GM12878 (cell line): ENCODE measurements around the gene BCAS4. TPM values are rescaled to one million over a fixed set of nuclear protein-coding genes. Genes with fewer than 3 reads are reported as not detected.

ENCODE experiments used
- ATAC-seq: fragments of 200-7000 bp; cut with Tn5 transposase; 3 replicates; pipeline ENCODE4 v1.9.1; 2020; ENCODE audit warnings: mild to moderate bottlenecking, moderate library complexity
- BruUV-seq: library from RNA; stranded (reverse); fragments of 400-500 nt; replicated peaks from 2 replicates; lab custom pipeline; 2021; lab: Mats Ljungman, UMichigan
- CTCF ChIA-PET: fragments of 300-600 bp; sonication (Branson Sonifier 250); formaldehyde crosslinking; extraction: SDS; loops from one replicate; lab custom pipeline; 2021; ENCODE audit warnings: inconsistent platforms; lab: Yijun Ruan, JAX
- POLR2A ChIA-PET: fragments of 350-600 bp; formaldehyde crosslinking; extraction: SDS; loops from one replicate; lab custom pipeline; 2021; ENCODE audit warnings: inconsistent platforms; lab: Charles Lee
- RAD21 ChIA-PET: fragments of 300-600 bp; sonication (Branson Sonifier 250); formaldehyde crosslinking; loops from one replicate; lab custom pipeline; 2023; ENCODE audit warnings: antibody characterized with exemption; ENCODE audit not compliant: unreplicated experiment; lab: Charles Lee
- SMC1A ChIA-PET: fragments of 300-600 bp; sonication (Branson Sonifier 250); formaldehyde crosslinking; loops from one replicate; lab custom pipeline; 2023; ENCODE audit not compliant: unreplicated experiment, uncharacterized antibody; lab: Charles Lee
- DNase-seq: peaks from one replicate; pipeline ENCODE4 v3.0.0-alpha.2; 2011; ENCODE audit warnings: low read depth, low spot score
- FAIRE-seq: peaks from 3 replicates; lab custom pipeline; 2011; peaks lifted over from hg19 to GRCh38; lab: Jason Lieb, UNC
- H2AFZ ChIP-seq: 2 replicates; pipeline ENCODE4 v1.6.0; 2011; ENCODE audit warnings: low read depth, low read length, control low read depth; ENCODE audit not compliant: control insufficient read depth
- H3K27ac ChIP-seq: 2 replicates; pipeline ENCODE4 v1.5.1; 2011; ENCODE audit warnings: control low read depth; ENCODE audit not compliant: control insufficient read depth, insufficient read depth
- H3K27me3 ChIP-seq, 2 experiments: replicated peaks in 1 of 2; 2 replicates each; pipeline versions ENCODE4 v1.6.0 to v1.6.1; 2011; ENCODE audit warnings: low read length in 1 of 2; ENCODE audit not compliant: control insufficient read depth in 2 of 2, insufficient read depth in 2 of 2
- H3K36me3 ChIP-seq, 2 experiments: 2 replicates each; pipeline ENCODE4 v1.5.1; 2011; ENCODE audit warnings: low read length in 1 of 2; ENCODE audit not compliant: control insufficient read depth in 2 of 2, insufficient read depth in 2 of 2
- H3K4me1 ChIP-seq: 2 replicates; pipeline ENCODE4 v1.6.1; 2011; ENCODE audit warnings: mild to moderate bottlenecking, low read length, moderate library complexity, mixed read lengths; ENCODE audit not compliant: control insufficient read depth, insufficient read depth
- H3K4me2 ChIP-seq: 2 replicates; pipeline ENCODE4 v1.6.0; 2011; ENCODE audit warnings: control low read depth; ENCODE audit not compliant: control insufficient read depth, insufficient read depth
- H3K4me3 ChIP-seq: fragments of 200-600 bp; sonication (generic); 2 replicates; pipeline ENCODE4 v1.5.1; 2016
- H3K79me2 ChIP-seq: 2 replicates; pipeline ENCODE4 v1.6.0; 2011; ENCODE audit warnings: low read length; ENCODE audit not compliant: control insufficient read depth, insufficient read depth
- H3K9ac ChIP-seq: 2 replicates; pipeline ENCODE4 v1.8.0; 2011; ENCODE audit warnings: low read length, control low read depth, mixed read lengths; ENCODE audit not compliant: control insufficient read depth, insufficient read depth
- H3K9me3 ChIP-seq: replicated peaks from 3 replicates; pipeline ENCODE4 v1.5.1; 2011; ENCODE audit warnings: mild to moderate bottlenecking, low read length; ENCODE audit not compliant: control insufficient read depth, insufficient read depth
- H4K20me1 ChIP-seq: 2 replicates; pipeline ENCODE4 v1.6.0; 2011; ENCODE audit not compliant: control insufficient read depth, insufficient read depth
- HCFC1 ChIP-seq: fragments of 150-350 bp; IDR thresholded peaks from 2 replicates; pipeline ENCODE4 v1.6.1; 2014; ENCODE audit warnings: low read length
- HDAC6 ChIP-seq: fragments of 200-600 bp; sonication (generic); IDR thresholded peaks from one replicate; pipeline ENCODE4 v1.8.0; 2017; ENCODE audit warnings: antibody characterized with exemption; ENCODE audit not compliant: unreplicated experiment
- SIN3A ChIP-seq: IDR thresholded peaks from 2 replicates; pipeline ENCODE4 v1.6.1; 2012; ENCODE audit warnings: low read depth, low read length, improper control_type of control experiment
- TBL1XR1 ChIP-seq: IDR thresholded peaks from 2 replicates; pipeline ENCODE4 v1.6.1; 2012; ENCODE audit warnings: low read depth, low read length, improper control_type of control experiment
- USF1 ChIP-seq: IDR thresholded peaks from 2 replicates; pipeline ENCODE4 v1.6.1; 2011; ENCODE audit warnings: borderline replicate concordance, low read depth, mild to moderate bottlenecking, moderate library complexity, mixed read lengths, low read length; ENCODE audit not compliant: insufficient read depth; ENCODE audit errors: extremely low read length
- WGBS: methylation state at CpG from one replicate; pipeline ENCODE4 v1.1.6; 2016; ENCODE audit warnings: low lambda C conversion rate; ENCODE audit not compliant: insufficient replicate concordance, insufficient coverage; ENCODE audit errors: missing lambda C conversion rate; 5-methylcytosine and 5-hydroxymethylcytosine counted together
- in situ Hi-C: fragments of 300-500 bp; cut with MboI; formaldehyde crosslinking; loops from 9 replicates; pipeline ENCODE4 v1.14.3; 2018; ENCODE audit warnings: mixed read lengths
- intact Hi-C: fragments of 100-400 bp; cut with micrococcal nuclease; formaldehyde crosslinking; loops from one replicate; pipeline ENCODE4 v1.14.2; 2022; ENCODE audit not compliant: unreplicated experiment
- polyA plus RNA-seq, 11 experiments: library from polyadenylated mRNA; depleted of rRNA in 4 of 11; unstranded in 6 of 11; stranded (reverse) in 5 of 11; fragments of >200 nt; fragmentation: Nextera tagmentation in 4 of 11; fragmentation: Illumina TruSeq in 1 of 11; extraction: Ambion mirVana in 4 of 11; extraction: Trizol in 1 of 11; gene quantifications; 1 replicate in 1 of 11; 2 replicates in 10 of 11; pipeline versions ENCODE4 v1.2.1 to v1.2.3, GENCODE V29; 2011 to 2016; ENCODE audit warnings: inconsistent platforms in 2 of 11, missing spikeins in 2 of 11, low read depth in 1 of 11
- total RNA-seq, 4 experiments: library from RNA; depleted of rRNA in 3 of 4; stranded (reverse); fragments of >200 nt in 3 of 4; fragmentation: Illumina TruSeq in 1 of 4; extraction: Trizol in 1 of 4; gene quantifications; 2 replicates each; pipeline versions ENCODE4 v1.2.1 to v1.2.3, GENCODE V29; 2013 to 2021
- TF ChIP-seq, protein P1 (sequence below): fragments of 450-650 bp; formaldehyde crosslinking; IDR thresholded peaks from 2 replicates; pipeline ENCODE4 v1.5.0; 2022; ENCODE audit warnings: mild to moderate bottlenecking, missing genetic modification characterization

Gene BCAS4
- total and polyA plus RNA-seq, 10 of the 15 experiments (the other 5 are each of a cell fraction or from before 2014, with no cell fraction given): 14.8 to 214 (median 65.3) TPM

GRCh38 chr20:50820515-50821256, 25.8 kb downstream of the BCAS4 start:
- Histone ChIP-seq H3K9ac (peak overlapping the region; percentile 72), H3K27me3 (no peaks in the 10 kb centered on the region), H3K79me2 (peaks cover 52% of the 10 kb centered on the region), H4K20me1 (no peaks in the 10 kb centered on the region), H3K27ac (peak overlapping the region; percentile 92), H3K4me1 (peaks cover 67% of the 10 kb centered on the region), H3K36me3 (peaks cover 8 to 20% of the 10 kb centered on the region in 2 experiments), H3K4me2 (peak overlapping the region; percentile 71), H2AFZ (no peak overlapping the region), H3K4me3 (peak overlapping the region; percentile 41; the same call in 1 of the 2 replicates), H3K9me3 (no peaks in the 10 kb centered on the region)
- no peak for DNase-seq
- FAIRE-seq: no peak
- ChIA-PET RAD21 (interaction anchor here (1.2 to 3.9 kb wide), 9 partner anchors 17 to 110 kb away, joined by 3 to 33 read pairs (median 7); partner anchors contain the start of genes ADNP and BCAS4), SMC1A (interaction anchor here (1.0 to 2.8 kb wide), 7 partner anchors 11 to 110 kb away, joined by 3 to 16 read pairs (median 8); partner anchors contain the start of genes ADNP and BCAS4), CTCF (interaction anchor here (1.2 to 4.7 kb wide), 9 partner anchors 21 to 489 kb away, joined by 3 to 47 read pairs (median 6); partner anchors contain the start of genes ADNP and BCAS4), POLR2A (interaction anchor here (0.6 to 1.8 kb wide), 5 partner anchors 11 to 108 kb away, joined by 3 to 6 read pairs (median 4); no protein-coding TSS in a partner anchor)
- ATAC-seq: no peak
- BruUV-seq: TSS peak; percentile 33
- intact Hi-C loops (no loop called here), in situ Hi-C loops (loop anchor here (25.0 kb wide), 1 partner anchor 1367 kb away; the partner anchor contains the start of gene ZFP64)
- no peak for TF ChIP-seq HDAC6
- TF ChIP-seq HCFC1: no peak
- TF ChIP-seq SIN3A: no peak
- no peak for TF ChIP-seq TBL1XR1
- TF ChIP-seq, protein P1, sequence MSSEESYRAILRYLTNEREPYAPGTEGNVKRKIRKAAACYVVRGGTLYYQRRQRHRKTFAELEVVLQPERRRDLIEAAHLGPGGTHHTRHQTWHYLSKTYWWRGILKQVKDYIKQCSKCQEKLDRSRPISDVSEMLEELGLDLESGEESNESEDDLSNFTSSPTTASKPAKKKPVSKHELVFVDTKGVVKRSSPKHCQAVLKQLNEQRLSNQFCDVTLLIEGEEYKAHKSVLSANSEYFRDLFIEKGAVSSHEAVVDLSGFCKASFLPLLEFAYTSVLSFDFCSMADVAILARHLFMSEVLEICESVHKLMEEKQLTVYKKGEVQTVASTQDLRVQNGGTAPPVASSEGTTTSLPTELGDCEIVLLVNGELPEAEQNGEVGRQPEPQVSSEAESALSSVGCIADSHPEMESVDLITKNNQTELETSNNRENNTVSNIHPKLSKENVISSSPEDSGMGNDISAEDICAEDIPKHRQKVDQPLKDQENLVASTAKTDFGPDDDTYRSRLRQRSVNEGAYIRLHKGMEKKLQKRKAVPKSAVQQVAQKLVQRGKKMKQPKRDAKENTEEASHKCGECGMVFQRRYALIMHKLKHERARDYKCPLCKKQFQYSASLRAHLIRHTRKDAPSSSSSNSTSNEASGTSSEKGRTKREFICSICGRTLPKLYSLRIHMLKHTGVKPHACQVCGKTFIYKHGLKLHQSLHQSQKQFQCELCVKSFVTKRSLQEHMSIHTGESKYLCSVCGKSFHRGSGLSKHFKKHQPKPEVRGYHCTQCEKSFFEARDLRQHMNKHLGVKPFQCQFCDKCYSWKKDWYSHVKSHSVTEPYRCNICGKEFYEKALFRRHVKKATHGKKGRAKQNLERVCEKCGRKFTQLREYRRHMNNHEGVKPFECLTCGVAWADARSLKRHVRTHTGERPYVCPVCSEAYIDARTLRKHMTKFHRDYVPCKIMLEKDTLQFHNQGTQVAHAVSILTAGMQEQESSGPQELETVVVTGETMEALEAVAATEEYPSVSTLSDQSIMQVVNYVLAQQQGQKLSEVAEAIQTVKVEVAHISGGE (CRISPR knock-in tag): no peak
- peak; percentile 66 for TF ChIP-seq USF1
- 64% methylated on average over 16 of the region's 16 CpGs for WGBS
